Measurements from ENCODE around the gene WHRN. TPM values are rescaled to one million over a fixed set of nuclear protein-coding genes. Genes with fewer than 3 reads are reported as not detected.

WHRN gene
- total and polyA plus RNA-seq, 2 of the 13 experiments (the other 11 are each of a cell fraction or from before 2014, with no cell fraction given): 2.3 to 5.3 TPM

- H4K20me1 ChIP-seq (ENCODE audit: insufficient read depth, low read length): no peaks in the 10 kb centered on the region
- H3K9ac ChIP-seq (ENCODE audit: insufficient read depth, low read depth, low read length): no peak overlapping the region
- DNase-seq (ENCODE audit: low spot score): no peak
- H2AFZ ChIP-seq (ENCODE audit: low read length): no peak overlapping the region
- CTCF ChIA-PET (ENCODE audit: low intra/inter-chr PET ratio, low total read pairs): no interaction called here
- no peak overlapping the region for H3K4me2 ChIP-seq (ENCODE audit: low read depth, low read length)
- no peak for ATAC-seq
- WGBS (ENCODE audit: low lambda C conversion rate): 100% methylated on average over 3 of the region's 3 CpGs
- H3K27ac ChIP-seq (ENCODE audit: extremely low read length, insufficient read depth, low read length): no peak overlapping the region
- BruUV-seq (replicated peaks): no TSS peak
- H3K9me3 ChIP-seq (ENCODE audit: low read length): no peaks in the 10 kb centered on the region
- POLR2A ChIA-PET: no interaction called here
- no peak for FAIRE-seq
- intact Hi-C loops (cut with micrococcal nuclease; ENCODE audit: unreplicated experiment) (no loop called here), in situ Hi-C loops (cut with HindIII; ENCODE audit: extremely low pct_ligation_motif_present, low pct_unique_long_range_greater_than_20kb) (no loop called here)
- no peaks in the 10 kb centered on the region for H3K79me2 ChIP-seq (ENCODE audit: insufficient read depth, low read length)
- H3K27me3 ChIP-seq (ENCODE audit: control insufficient read depth in 1 of 2, insufficient read depth in 2 of 2, low read length in 2 of 2): no peaks in the 10 kb centered on the region
- peaks cover 0 to 8% of the 10 kb centered on the region in 2 experiments; a peak in 1 of 5 replicates for H3K36me3 ChIP-seq (replicated peaks in 1 of 2; ENCODE audit: control insufficient read depth in 1 of 2, insufficient read depth in 2 of 2, low read length in 2 of 2)
- no peaks in the 10 kb centered on the region for H3K4me1 ChIP-seq (ENCODE audit: insufficient read depth, low read length)
- no peak overlapping the region for H3K4me3 ChIP-seq (replicated peaks in 1 of 3; ENCODE audit: insufficient read depth in 1 of 3, low read depth in 2 of 3, low read length in 3 of 3)
- TF ChIP-seq ZNF138 (CRISPR knock-in tag; IDR thresholded peaks at IDR 0.05; ENCODE audit: low read depth) (no peak), ATF6 (CRISPR knock-in tag; conservative IDR thresholded peaks at IDR 0.05) (no peak), ZNF225 (CRISPR knock-in tag; IDR thresholded peaks at IDR 0.05) (no peak), ZNF367 (CRISPR knock-in tag; IDR thresholded peaks at IDR 0.05; ENCODE audit: borderline replicate concordance) (no peak), ZNF281 (CRISPR knock-in tag; IDR thresholded peaks at IDR 0.05; ENCODE audit: borderline replicate concordance) (no peak), BORCS8-MEF2B (CRISPR knock-in tag; IDR thresholded peaks at IDR 0.05) (no peak), SRY (CRISPR knock-in tag; IDR thresholded peaks at IDR 0.05) (no peak), PAX8 (CRISPR knock-in tag; IDR thresholded peaks at IDR 0.05; ENCODE audit: borderline replicate concordance) (no peak), TBL1XR1 (IDR thresholded peaks at IDR 0.05; ENCODE audit: borderline replicate concordance, low read length, partially characterized antibody) (no peak), TCF7 (IDR thresholded peaks at IDR 0.05; ENCODE audit: low read depth) (no peak), THRA (CRISPR knock-in tag; IDR thresholded peaks at IDR 0.05; ENCODE audit: borderline replicate concordance) (no peak), ZFP91 (CRISPR knock-in tag; IDR thresholded peaks at IDR 0.05; ENCODE audit: borderline replicate concordance) (no peak), NCOA5 (CRISPR knock-in tag; IDR thresholded peaks at IDR 0.05) (no peak), SOX13 (IDR thresholded peaks at IDR 0.05) (no peak), SOX13 (CRISPR knock-in tag; conservative IDR thresholded peaks at IDR 0.05 in 1 of 2, IDR thresholded peaks at IDR 0.05 in 1 of 2) (no peak), SATB2 (CRISPR knock-in tag; IDR thresholded peaks at IDR 0.05) (no peak), JARID2 (CRISPR knock-in tag; IDR thresholded peaks at IDR 0.05; ENCODE audit: insufficient replicate concordance) (no peak), DNMT1 (CRISPR knock-in tag; IDR thresholded peaks at IDR 0.05) (no peak), TSC22D2 (CRISPR knock-in tag; IDR thresholded peaks at IDR 0.05; ENCODE audit: borderline replicate concordance) (no peak)
Observed at GRCh38 chr9:114473447-114473801, 31.8 kb downstream of the WHRN start.

Measured in HepG2 (cell line).